ENCODE results near the gene ANKRD34C. TPM values are rescaled to one million over a fixed set of nuclear protein-coding genes. Genes with fewer than 3 reads are reported as not detected.

Gene ANKRD34C
- total RNA-seq, 1 experiment from 2014 or later = not detected

- H3K9me3 ChIP-seq (ENCODE audit: insufficient read depth, low read depth) = no peaks in the 10 kb centered on the region; the same call in 1 of the 2 replicates
- no peak for DNase-seq
- 0 out of 2 replicates have a peak, but pooled peaks cover 2% of the 10 kb centered on the region for H3K27me3 ChIP-seq (ENCODE audit: insufficient read depth, low read depth)
- no peaks in the 10 kb centered on the region for H3K36me3 ChIP-seq (ENCODE audit: low read depth)
- H3K27ac ChIP-seq = no peak overlapping the region
- BruUV-seq (replicated peaks) = no TSS peak
- H3F3A ChIP-seq (ENCODE audit: insufficient read depth, low read depth) = no peaks in the 10 kb centered on the region
- H3K4me1 ChIP-seq (replicated peaks; ENCODE audit: insufficient read depth) = peaks cover 17% of the 10 kb centered on the region
- intact Hi-C loops (cut with micrococcal nuclease; ENCODE audit: unreplicated experiment) = no loop called here
- POLR2A ChIA-PET (ENCODE audit: unreplicated experiment) = no interaction called here
- H3K9me2 ChIP-seq (ENCODE audit: insufficient read depth) = no peaks in the 10 kb centered on the region
- H2AFZ ChIP-seq = no peak overlapping the region
- no peak overlapping the region for H3K4me3 ChIP-seq
- TF ChIP-seq CTCF (conservative IDR thresholded peaks at IDR 0.05) = no peak
- no peak for TF ChIP-seq EZH2 (IDR thresholded peaks at IDR 0.05; ENCODE audit: low read depth)
- CTCF ChIA-PET = no interaction called here
- H3K4me2 ChIP-seq = no peak overlapping the region
- no peaks in the 10 kb centered on the region for H4K20me1 ChIP-seq (ENCODE audit: insufficient read depth)
- H3K79me2 ChIP-seq (ENCODE audit: low read depth) = no peaks in the 10 kb centered on the region
Observed at GRCh38 chr15:79261836-79262235, 20.7 kb upstream of the ANKRD34C start.

- Histone ChIP-seq H3K79me2 (ENCODE audit: low read depth) (no peaks in the 10 kb centered on the region), H3F3A (ENCODE audit: insufficient read depth, low read depth) (no peaks in the 10 kb centered on the region), H2AFZ (no peak overlapping the region), H4K20me1 (ENCODE audit: insufficient read depth) (no peaks in the 10 kb centered on the region), H3K27ac (no peak overlapping the region), H3K9me2 (ENCODE audit: insufficient read depth) (no peaks in the 10 kb centered on the region), H3K27me3 (ENCODE audit: insufficient read depth, low read depth) (peaks cover 7% of the 10 kb centered on the region; the same call in 1 of the 2 replicates), H3K9me3 (ENCODE audit: insufficient read depth, low read depth) (no peaks in the 10 kb centered on the region), H3K4me1 (replicated peaks; ENCODE audit: insufficient read depth) (peaks cover 17% of the 10 kb centered on the region), H3K4me3 (no peak overlapping the region), H3K36me3 (ENCODE audit: low read depth) (no peaks in the 10 kb centered on the region), H3K4me2 (peak overlapping the region; percentile 40)
- intact Hi-C loops (cut with micrococcal nuclease; ENCODE audit: unreplicated experiment) = no loop called here
- POLR2A ChIA-PET (ENCODE audit: unreplicated experiment) = interaction anchor here (0.7 kb wide), 1 partner anchor 728 kb away, joined by 3 read pairs; no protein-coding TSS in a partner anchor
- no peak for TF ChIP-seq EZH2 (IDR thresholded peaks at IDR 0.05; ENCODE audit: low read depth)
- no peak for TF ChIP-seq CTCF (conservative IDR thresholded peaks at IDR 0.05)
- DNase-seq = peak; percentile 41 to 72
- CTCF ChIA-PET = no interaction called here
- BruUV-seq (replicated peaks) = no TSS peak
Observed at GRCh38 chr15:79265167-79265566, 17.4 kb upstream of the ANKRD34C start.

DNA sequence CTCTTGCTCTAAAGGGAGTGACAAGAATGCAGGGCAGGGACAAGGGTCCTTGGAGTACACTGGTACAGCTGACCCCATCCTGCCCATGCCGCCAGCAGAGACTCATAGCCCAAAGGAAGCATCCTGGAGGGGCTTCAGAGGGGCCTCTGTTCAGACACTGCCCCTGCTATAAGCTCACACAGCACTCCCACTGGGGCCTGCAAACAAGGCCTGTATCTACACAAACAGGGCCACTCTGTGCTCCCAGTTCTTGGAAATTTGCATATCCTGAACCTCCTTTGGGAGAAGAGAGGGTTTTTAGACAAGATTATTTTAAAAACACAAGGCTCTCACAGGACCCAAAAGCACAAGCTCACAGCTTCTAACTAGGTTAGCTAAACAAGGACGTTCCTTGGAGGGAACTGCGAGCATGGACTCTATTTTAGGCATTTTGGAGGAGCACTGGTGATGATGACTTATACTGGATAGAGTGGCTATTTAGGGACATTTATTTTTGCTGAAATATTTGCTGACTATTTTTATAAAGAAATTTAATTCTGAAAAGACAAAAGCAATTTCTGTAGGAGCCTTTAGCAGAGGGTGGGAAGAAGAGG is 16.4 kb upstream of the ANKRD34C start:
- peaks cover 17% of the 10 kb centered on the region for H3K4me1 ChIP-seq (replicated peaks; ENCODE audit: insufficient read depth)
- H2AFZ ChIP-seq = no peak overlapping the region
- H4K20me1 ChIP-seq (ENCODE audit: insufficient read depth) = no peaks in the 10 kb centered on the region
- CTCF ChIA-PET = no interaction called here
- 0 out of 2 replicates have a peak overlapping the region, but pooled peaks have one; percentile 40 for H3K4me2 ChIP-seq
- H3K27ac ChIP-seq = no peak overlapping the region
- intact Hi-C loops (cut with micrococcal nuclease; ENCODE audit: unreplicated experiment) = no loop called here
- no peaks in the 10 kb centered on the region for H3K9me2 ChIP-seq (ENCODE audit: insufficient read depth)
- POLR2A ChIA-PET (ENCODE audit: unreplicated experiment) = interaction anchor here (0.7 kb wide), 1 partner anchor 727 kb away, joined by 3 read pairs; no protein-coding TSS in a partner anchor
- TF ChIP-seq CTCF (conservative IDR thresholded peaks at IDR 0.05) (no peak), EZH2 (IDR thresholded peaks at IDR 0.05; ENCODE audit: low read depth) (no peak)
- no peaks in the 10 kb centered on the region for H3K36me3 ChIP-seq (ENCODE audit: low read depth)
- H3K4me3 ChIP-seq = no peak overlapping the region
- H3K9me3 ChIP-seq (ENCODE audit: insufficient read depth, low read depth) = no peaks in the 10 kb centered on the region
- peaks cover 7% of the 10 kb centered on the region; the same call in 1 of the 2 replicates for H3K27me3 ChIP-seq (ENCODE audit: insufficient read depth, low read depth)
- H3K79me2 ChIP-seq (ENCODE audit: low read depth) = no peaks in the 10 kb centered on the region
- no peak for DNase-seq
- no TSS peak for BruUV-seq (replicated peaks)
- no peaks in the 10 kb centered on the region for H3F3A ChIP-seq (ENCODE audit: insufficient read depth, low read depth)

Measured in PC-9 (cell line).